HepG2 (cell line): ENCODE results near the gene UCKL1. TPM values are rescaled to one million over a fixed set of nuclear protein-coding genes. Genes with fewer than 3 reads are reported as not detected.

Source experiments
- ARNTL ChIP-seq: sonication (generic); formaldehyde crosslinking; IDR thresholded peaks from 2 replicates; pipeline ENCODE4 v1.4.0; 2020; ENCODE audit warnings: mild to moderate bottlenecking, missing genetic modification reagents
- FOXA3 ChIP-seq: IDR thresholded peaks from 2 replicates; pipeline ENCODE4 v1.6.1; 2016; ENCODE audit warnings: missing genetic modification reagents, missing compliant biosample characterization
- HOXA7 ChIP-seq: sonication (generic); formaldehyde crosslinking; IDR thresholded peaks from 2 replicates; pipeline ENCODE4 v1.8.1; 2022; ENCODE audit warnings: mild to moderate bottlenecking, missing genetic modification reagents, moderate library complexity
- JARID2 ChIP-seq: sonication (generic); formaldehyde crosslinking; IDR thresholded peaks from 2 replicates; pipeline ENCODE4 v1.8.1; 2023; ENCODE audit warnings: missing genetic modification reagents, inconsistent platforms; ENCODE audit not compliant: insufficient replicate concordance
- JDP2 ChIP-seq: sonication (generic); formaldehyde crosslinking; IDR thresholded peaks from 2 replicates; pipeline ENCODE4 v1.8.1; 2022; ENCODE audit warnings: missing genetic modification reagents, borderline replicate concordance
- KLF16 ChIP-seq, 2 experiments: sonication (generic) in 1 of 2; formaldehyde crosslinking in 1 of 2; IDR thresholded peaks; 2 replicates each; pipeline versions ENCODE4 v1.6.1 to v1.8.0; 2016 to 2023; ENCODE audit warnings: missing genetic modification reagents in 2 of 2, missing compliant biosample characterization in 1 of 2
- MAF1 ChIP-seq: sonication (generic); formaldehyde crosslinking; IDR thresholded peaks from 2 replicates; pipeline ENCODE4 v1.5.0; 2020; ENCODE audit warnings: missing genetic modification reagents, borderline replicate concordance
- MAZ ChIP-seq, 2 experiments: sonication (generic) in 1 of 2; formaldehyde crosslinking in 1 of 2; IDR thresholded peaks; 2 replicates each; pipeline versions ENCODE4 v1.5.0 to v1.6.1; 2012 to 2020; ENCODE audit warnings: low read depth in 2 of 2, mild to moderate bottlenecking in 2 of 2, borderline replicate concordance in 1 of 2, improper control_type of control experiment in 1 of 2, low read length in 1 of 2, missing genetic modification reagents in 1 of 2, moderate library complexity in 1 of 2
- SIN3B ChIP-seq: fragments of 150-350 bp; IDR thresholded peaks from 2 replicates; pipeline ENCODE4 v1.6.1; 2014; ENCODE audit warnings: low read length
- SKI ChIP-seq: fragments of 450-650 bp; IDR thresholded peaks from one replicate; pipeline ENCODE4 v1.6.1; 2018; ENCODE audit warnings: mild to moderate bottlenecking; ENCODE audit not compliant: partially characterized antibody
- TRIM24 ChIP-seq: sonication (generic); formaldehyde crosslinking; IDR thresholded peaks from 2 replicates; pipeline ENCODE4 v1.8.0; 2022; ENCODE audit warnings: mild to moderate bottlenecking, missing genetic modification reagents
- WIZ ChIP-seq: sonication (generic); formaldehyde crosslinking; IDR thresholded peaks from 2 replicates; pipeline ENCODE4 v1.5.1; 2020; ENCODE audit warnings: mild to moderate bottlenecking, missing genetic modification reagents
- XRCC5 ChIP-seq: fragments of 200-400 bp; formaldehyde crosslinking; optimal IDR thresholded peaks from 2 replicates; pipeline ENCODE3; 2017; ENCODE audit warnings: mild to moderate bottlenecking, low read length
- YY1 ChIP-seq: IDR thresholded peaks from 2 replicates; pipeline ENCODE4 v1.6.1; 2011; ENCODE audit warnings: low read length, low read depth, moderate library complexity, mild to moderate bottlenecking; ENCODE audit not compliant: insufficient read depth, insufficient replicate concordance
- ZNF20 ChIP-seq: sonication (generic); formaldehyde crosslinking; IDR thresholded peaks from 2 replicates; pipeline ENCODE4 v1.4.0; 2020; ENCODE audit warnings: mild to moderate bottlenecking, moderate library complexity, missing genetic modification reagents
- ZNF296 ChIP-seq: sonication (generic); formaldehyde crosslinking; conservative IDR thresholded peaks from 2 replicates; pipeline ENCODE4 v1.5.0; 2020; ENCODE audit warnings: mild to moderate bottlenecking, missing genetic modification reagents
- ZNF598 ChIP-seq: sonication (generic); formaldehyde crosslinking; IDR thresholded peaks from 2 replicates; pipeline ENCODE4 v1.5.1; 2020; ENCODE audit warnings: mild to moderate bottlenecking, missing genetic modification reagents, borderline replicate concordance
- ZNF709 ChIP-seq: sonication (generic); formaldehyde crosslinking; IDR thresholded peaks from 2 replicates; pipeline ENCODE4 v1.5.0; 2020; ENCODE audit warnings: mild to moderate bottlenecking, missing genetic modification reagents
- ZNF839 ChIP-seq: sonication (generic); formaldehyde crosslinking; IDR thresholded peaks from 2 replicates; pipeline ENCODE4 v1.4.0; 2020; ENCODE audit warnings: missing genetic modification reagents, mild to moderate bottlenecking, borderline replicate concordance
- polyA plus RNA-seq, 8 experiments: library from polyadenylated mRNA; depleted of rRNA in 3 of 8; stranded (reverse) in 7 of 8; unstranded in 1 of 8; fragments of >200 nt; fragmentation: Illumina TruSeq in 4 of 8; extraction: Trizol in 4 of 8; gene quantifications; 2 replicates each; pipeline versions ENCODE4 v1.2.1 to v1.2.3, GENCODE V29; 2011 to 2016; ENCODE audit warnings: low read depth in 4 of 8, missing spikeins in 1 of 8, mixed read lengths in 1 of 8; ENCODE audit not compliant: insufficient read depth in 1 of 8
- total RNA-seq, 5 experiments: library from RNA; depleted of rRNA; stranded (reverse); fragments of >200 nt; fragmentation: Illumina TruSeq; extraction: Trizol; gene quantifications; 2 replicates each; pipeline ENCODE4 v1.2.3, GENCODE V29; 2016; ENCODE audit warnings: low read depth in 1 of 5
- TF ChIP-seq, protein P1 (sequence below): sonication (generic); formaldehyde crosslinking; IDR thresholded peaks from 2 replicates; pipeline ENCODE4 v1.8.0; 2022; ENCODE audit warnings: mild to moderate bottlenecking, missing genetic modification reagents, moderate library complexity
- TF ChIP-seq, protein P2 (sequence below): sonication (generic); formaldehyde crosslinking; IDR thresholded peaks from 2 replicates; pipeline ENCODE4 v1.8.1; 2022; ENCODE audit warnings: low read depth, mild to moderate bottlenecking, missing genetic modification reagents
- TF ChIP-seq, protein P3 (sequence below): fragments of 450-650 bp; IDR thresholded peaks from 2 replicates; pipeline ENCODE4 v1.6.1; 2016
- TF ChIP-seq, protein P4 (sequence below): sonication (generic); formaldehyde crosslinking; IDR thresholded peaks from 2 replicates; pipeline ENCODE4 v1.8.1; 2023; ENCODE audit warnings: missing genetic modification reagents, mild to moderate bottlenecking, borderline replicate concordance

Gene UCKL1
- total and polyA plus RNA-seq, 2 of the 13 experiments (the other 11 are each of a cell fraction or from before 2014, with no cell fraction given): 50.2 to 126 TPM

DNA sequence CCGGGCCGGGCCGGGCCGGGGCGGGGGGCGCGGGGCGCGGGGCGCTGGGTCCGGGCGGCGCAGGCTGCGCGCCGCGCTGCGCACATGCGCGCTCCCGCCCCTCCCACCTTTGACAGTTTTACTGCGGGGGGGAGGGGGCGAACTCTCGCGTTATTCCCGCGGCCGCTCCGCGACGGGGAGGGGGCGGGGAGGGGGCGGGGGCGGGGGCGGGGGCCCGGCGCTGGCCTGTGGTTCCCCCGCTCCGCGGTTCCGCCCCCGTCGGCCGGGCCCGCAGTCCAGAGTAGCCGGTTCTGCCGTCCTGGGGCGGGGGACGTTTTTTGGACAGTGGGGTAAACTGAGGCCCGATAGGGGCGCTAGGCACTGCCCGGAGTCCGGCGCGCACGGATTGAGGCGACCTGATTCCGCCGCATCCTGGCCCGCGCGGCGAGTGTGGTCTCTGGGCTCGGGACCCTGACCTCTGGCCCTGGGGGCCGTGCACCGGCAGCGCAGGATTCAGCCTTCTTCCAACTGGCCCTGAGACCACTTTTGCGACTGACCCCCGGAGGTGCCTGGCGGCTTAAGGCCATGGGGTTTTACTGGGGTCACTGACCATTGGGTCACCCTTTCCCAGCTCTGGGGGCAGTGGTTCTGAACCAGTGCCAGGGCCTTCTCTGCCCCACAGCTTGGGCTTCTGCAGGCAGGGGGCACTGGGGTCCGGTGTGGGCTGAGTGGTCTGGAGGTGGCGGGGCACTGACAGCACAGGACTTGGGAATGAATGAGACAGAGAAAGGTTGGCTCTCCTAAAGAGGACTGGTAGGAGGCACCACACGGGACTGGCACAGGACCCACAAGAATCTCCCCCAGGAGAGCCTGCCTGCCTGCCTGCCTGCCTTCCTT lies 13.9 kb upstream of the UCKL1 start, which contains the start of gene ZNF512B (continued):
- TF ChIP-seq, protein P1, sequence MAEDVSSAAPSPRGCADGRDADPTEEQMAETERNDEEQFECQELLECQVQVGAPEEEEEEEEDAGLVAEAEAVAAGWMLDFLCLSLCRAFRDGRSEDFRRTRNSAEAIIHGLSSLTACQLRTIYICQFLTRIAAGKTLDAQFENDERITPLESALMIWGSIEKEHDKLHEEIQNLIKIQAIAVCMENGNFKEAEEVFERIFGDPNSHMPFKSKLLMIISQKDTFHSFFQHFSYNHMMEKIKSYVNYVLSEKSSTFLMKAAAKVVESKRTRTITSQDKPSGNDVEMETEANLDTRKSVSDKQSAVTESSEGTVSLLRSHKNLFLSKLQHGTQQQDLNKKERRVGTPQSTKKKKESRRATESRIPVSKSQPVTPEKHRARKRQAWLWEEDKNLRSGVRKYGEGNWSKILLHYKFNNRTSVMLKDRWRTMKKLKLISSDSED (CRISPR knock-in tag): no peak
- TF ChIP-seq MAF1 (peak; percentile 1; the same call in 1 of the 2 replicates), WIZ (CRISPR knock-in tag) (peak; percentile 31; the same call in 1 of the 2 replicates), KLF16 (CRISPR knock-in tag; IDR thresholded peaks at IDR 0.05) (peak in 1 of 2 experiments; percentile 80; a peak in 2 of 4 replicates), YY1 (peak; percentile 9), ZNF20 (no peak), JARID2 (CRISPR knock-in tag) (peak; percentile 29), ZNF839 (CRISPR knock-in tag) (0 out of 2 replicates have a peak, but pooled peaks have one; percentile 74), FOXA3 (CRISPR knock-in tag) (peak; percentile 4; the same call in 1 of the 2 replicates), SKI (no peak), ZNF296 (CRISPR knock-in tag) (peak; percentile 33; the same call in 1 of the 2 replicates), XRCC5 (peak; percentile 30), JDP2 (CRISPR knock-in tag) (no peak), ZNF709 (CRISPR knock-in tag) (peak; percentile 71; the same call in 1 of the 2 replicates), MAZ (IDR thresholded peaks at IDR 0.05; ENCODE audit: borderline replicate concordance, low read depth, low read length) (peak; percentile 91), MAZ (CRISPR knock-in tag; IDR thresholded peaks at IDR 0.05; ENCODE audit: low read depth) (no peak; the same call in 1 of the 2 replicates), ZNF598 (CRISPR knock-in tag) (peak; percentile 70; the same call in 1 of the 2 replicates), ARNTL (CRISPR knock-in tag) (no peak), TRIM24 (CRISPR knock-in tag) (no peak), HOXA7 (CRISPR knock-in tag) (no peak), SIN3B (0 out of 2 replicates have a peak, but pooled peaks have one; percentile 21)
- TF ChIP-seq, protein P2, sequence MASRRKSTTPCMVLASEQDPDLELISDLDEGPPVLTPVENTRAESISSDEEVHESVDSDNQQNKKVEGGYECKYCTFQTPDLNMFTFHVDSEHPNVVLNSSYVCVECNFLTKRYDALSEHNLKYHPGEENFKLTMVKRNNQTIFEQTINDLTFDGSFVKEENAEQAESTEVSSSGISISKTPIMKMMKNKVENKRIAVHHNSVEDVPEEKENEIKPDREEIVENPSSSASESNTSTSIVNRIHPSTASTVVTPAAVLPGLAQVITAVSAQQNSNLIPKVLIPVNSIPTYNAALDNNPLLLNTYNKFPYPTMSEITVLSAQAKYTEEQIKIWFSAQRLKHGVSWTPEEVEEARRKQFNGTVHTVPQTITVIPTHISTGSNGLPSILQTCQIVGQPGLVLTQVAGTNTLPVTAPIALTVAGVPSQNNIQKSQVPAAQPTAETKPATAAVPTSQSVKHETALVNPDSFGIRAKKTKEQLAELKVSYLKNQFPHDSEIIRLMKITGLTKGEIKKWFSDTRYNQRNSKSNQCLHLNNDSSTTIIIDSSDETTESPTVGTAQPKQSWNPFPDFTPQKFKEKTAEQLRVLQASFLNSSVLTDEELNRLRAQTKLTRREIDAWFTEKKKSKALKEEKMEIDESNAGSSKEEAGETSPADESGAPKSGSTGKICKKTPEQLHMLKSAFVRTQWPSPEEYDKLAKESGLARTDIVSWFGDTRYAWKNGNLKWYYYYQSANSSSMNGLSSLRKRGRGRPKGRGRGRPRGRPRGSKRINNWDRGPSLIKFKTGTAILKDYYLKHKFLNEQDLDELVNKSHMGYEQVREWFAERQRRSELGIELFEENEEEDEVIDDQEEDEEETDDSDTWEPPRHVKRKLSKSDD (CRISPR knock-in tag): peak; percentile 49; the same call in 1 of the 2 replicates
- TF ChIP-seq, protein P3, sequence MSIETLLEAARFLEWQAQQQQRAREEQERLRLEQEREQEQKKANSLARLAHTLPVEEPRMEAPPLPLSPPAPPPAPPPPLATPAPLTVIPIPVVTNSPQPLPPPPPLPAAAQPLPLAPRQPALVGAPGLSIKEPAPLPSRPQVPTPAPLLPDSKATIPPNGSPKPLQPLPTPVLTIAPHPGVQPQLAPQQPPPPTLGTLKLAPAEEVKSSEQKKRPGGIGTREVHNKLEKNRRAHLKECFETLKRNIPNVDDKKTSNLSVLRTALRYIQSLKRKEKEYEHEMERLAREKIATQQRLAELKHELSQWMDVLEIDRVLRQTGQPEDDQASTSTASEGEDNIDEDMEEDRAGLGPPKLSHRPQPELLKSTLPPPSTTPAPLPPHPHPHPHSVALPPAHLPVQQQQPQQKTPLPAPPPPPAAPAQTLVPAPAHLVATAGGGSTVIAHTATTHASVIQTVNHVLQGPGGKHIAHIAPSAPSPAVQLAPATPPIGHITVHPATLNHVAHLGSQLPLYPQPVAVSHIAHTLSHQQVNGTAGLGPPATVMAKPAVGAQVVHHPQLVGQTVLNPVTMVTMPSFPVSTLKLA: no peak
- TF ChIP-seq, protein P4, sequence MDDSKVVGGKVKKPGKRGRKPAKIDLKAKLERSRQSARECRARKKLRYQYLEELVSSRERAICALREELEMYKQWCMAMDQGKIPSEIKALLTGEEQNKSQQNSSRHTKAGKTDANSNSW (CRISPR knock-in tag): no peak
